NCI-H69 (cell line): Measurements from ENCODE around the gene CTNNA1.
"Not testable (repeated sequence)": the region's sequence is repeated elsewhere in the genome, so short reads cannot be mapped to it uniquely, and the experiment has no call there.

Source experiments
- DNase-seq: peaks from one replicate; lab custom pipeline; 2025; lab: John Stamatoyannopoulos, UW

Gene CTNNA1

DNA sequence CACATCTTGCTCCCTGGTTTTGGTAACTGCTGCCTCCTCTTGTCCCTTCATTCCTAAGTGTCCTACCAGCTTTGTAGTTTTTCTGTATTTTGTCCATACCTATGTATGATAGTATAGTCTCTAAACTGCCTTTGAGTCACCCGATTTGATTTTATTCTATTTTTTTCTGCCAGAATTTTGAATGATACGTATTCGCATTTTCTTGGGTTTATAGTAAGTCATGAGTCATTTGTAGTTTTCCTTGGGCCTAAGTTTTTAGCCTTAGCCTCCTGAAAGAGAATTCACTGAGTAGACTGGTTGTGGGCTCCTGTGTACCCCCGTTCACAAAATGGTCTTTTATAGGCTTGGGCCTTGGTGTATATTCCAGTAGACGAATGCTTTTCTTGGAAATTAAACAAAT, 62.3 kb downstream of the CTNNA1 start:
- no peak for DNase-seq

DNA sequence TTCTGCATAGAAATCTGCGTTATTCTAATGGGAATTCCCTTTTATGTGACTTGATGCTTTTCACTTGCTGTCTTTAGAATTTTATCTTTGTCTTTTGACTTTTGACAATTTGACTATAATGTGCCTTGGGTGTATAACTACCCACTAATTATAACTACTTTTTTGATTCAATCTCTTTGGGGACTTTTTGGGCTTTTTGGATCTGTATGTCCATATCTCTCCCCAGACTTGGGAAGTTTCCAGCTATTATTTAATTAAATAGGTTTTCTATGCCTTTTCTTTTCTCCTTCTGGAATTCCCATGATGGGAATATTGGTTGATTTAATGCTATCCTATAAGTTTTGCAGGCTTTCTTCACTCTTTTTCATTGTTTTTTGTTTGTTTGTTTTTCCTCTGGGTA, 64.0 kb downstream of the CTNNA1 start:
- DNase-seq = no peak

DNA sequence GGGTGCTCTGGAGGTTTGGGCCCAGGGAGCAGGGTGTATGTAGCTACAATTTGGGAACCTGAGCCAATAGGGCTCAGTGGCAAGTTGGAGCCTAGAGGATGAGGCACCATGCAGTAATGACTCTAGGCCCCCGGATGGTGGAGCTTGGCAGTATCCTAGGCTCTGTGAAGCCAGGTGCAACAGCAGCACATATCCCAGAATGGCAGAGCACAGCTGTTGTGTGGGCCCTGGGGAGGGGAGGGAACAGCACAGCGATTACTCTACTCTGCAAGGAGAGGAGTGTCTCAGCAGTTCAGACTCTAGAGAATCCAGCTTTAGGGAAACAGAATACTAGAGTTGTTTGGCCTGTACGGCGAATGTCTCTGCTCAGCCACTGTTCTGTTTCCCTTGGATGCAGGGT, 65.9 kb downstream of the CTNNA1 start:
- peak; percentile 61 for DNase-seq

DNA sequence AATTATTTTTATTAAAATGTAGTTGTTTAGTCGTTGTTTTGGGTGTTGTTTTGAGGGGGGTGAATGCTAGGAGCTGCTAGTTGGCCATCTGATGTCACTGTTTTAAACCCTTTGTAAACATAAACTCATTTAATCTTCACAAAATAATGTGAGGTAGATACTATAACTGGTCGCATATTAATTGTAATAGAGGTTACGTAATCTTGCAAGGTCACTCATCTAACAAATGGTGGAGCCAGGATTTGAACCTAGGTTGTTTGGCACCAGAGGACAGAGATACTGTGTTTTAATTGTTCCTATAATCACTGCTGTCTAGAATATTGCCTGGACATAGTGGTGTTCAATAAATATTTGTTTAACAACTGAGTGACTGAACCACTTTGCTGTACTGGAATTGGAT, 67.5 kb downstream of the CTNNA1 start:
- no peak for DNase-seq

DNA sequence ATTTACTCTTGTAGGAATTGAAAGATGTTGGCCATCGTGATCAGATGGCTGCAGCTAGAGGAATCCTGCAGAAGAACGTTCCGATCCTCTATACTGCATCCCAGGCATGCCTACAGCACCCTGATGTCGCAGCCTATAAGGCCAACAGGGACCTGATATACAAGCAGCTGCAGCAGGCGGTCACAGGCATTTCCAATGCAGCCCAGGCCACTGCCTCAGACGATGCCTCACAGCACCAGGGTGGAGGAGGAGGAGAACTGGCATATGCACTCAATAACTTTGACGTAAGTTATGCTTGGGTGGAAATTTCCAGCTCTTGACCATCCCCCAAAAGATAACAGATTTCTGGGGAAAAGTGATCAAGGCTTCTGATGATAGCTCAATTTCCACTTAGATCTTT, 71.3 kb downstream of the CTNNA1 start:
- DNase-seq = no peak

DNA sequence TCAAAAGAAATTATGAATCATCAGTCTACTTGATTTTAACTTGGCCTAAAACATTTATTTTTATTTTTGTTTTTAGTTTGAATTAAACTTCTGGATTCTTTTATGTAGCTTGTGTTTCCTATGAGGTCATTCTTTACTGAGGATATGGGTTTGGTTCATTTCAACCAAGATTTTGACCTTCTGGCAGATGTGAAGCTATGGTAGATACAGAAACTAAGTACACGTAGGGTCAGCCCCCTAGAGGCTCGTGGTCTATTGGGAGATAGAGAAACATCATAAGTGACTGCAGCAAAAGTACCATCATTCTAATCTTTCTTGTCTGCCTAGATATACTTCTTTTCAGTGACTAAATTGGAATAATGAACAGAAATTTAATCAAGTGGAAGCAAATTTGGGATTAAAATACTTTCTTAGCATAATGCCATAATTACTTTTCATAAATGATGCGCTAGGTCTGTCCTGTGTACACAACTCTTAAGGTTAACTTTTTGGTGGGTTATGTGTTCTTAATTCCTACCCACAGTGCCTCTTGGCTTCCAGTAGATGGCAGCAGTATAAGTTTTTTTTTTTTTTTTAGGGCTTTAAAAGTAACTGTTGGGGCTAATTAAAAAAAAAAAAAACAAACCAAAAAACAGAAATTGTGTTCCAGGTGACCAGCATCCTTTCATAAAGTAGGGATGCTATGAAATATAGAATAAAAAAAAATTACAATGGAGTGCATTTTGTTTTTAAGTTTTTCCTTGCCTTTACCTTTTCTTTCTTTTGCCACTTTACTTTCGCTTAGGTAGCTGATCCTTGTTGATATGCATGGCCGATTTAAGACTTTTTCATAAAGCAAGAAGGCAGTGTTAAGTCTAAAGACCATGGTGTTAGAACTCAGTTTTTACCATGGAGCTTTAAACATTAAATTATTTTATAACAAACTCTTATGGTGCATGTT, 72.0 kb downstream of the CTNNA1 start:
- peak; percentile 60 for DNase-seq

DNA sequence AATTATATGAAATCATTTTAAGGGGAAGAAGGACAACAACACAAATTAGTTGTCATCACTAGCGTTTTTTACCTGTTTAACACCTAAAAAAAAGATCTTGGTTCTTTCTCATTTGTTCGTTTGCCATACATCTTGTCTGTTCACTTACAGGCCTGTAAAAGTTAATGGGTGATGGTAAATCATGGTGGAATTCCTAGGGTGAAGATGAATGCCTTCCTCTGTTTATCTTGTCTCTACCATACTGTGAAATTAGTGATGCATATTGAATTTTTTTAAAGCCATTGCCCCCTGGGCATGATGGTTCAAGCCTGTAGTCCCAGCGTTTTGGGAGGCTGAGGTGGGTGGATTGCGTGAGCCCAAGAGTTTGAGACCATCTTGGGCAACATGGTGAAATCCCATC, 75.3 kb downstream of the CTNNA1 start:
- DNase-seq = peak; percentile 92

DNA sequence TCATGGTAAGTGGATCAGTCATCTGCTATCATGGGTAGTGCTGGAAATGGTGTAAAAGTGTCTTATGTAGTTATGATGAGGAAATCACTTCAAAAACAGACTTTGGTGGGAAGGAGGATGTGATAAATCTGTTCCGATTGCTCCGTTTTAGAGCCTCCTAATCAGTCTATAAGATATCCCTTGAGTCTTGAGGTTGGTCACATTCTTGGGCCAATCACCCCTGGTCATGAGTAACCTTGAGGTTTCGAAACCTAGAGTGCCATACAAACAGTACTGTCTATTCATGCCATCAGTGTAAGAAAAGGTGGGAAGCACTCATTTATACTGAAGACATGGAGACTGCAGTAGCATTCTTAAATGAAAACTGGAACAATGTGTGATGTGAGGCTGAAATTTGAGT, 76.1 kb downstream of the CTNNA1 start:
- no peak for DNase-seq

DNA sequence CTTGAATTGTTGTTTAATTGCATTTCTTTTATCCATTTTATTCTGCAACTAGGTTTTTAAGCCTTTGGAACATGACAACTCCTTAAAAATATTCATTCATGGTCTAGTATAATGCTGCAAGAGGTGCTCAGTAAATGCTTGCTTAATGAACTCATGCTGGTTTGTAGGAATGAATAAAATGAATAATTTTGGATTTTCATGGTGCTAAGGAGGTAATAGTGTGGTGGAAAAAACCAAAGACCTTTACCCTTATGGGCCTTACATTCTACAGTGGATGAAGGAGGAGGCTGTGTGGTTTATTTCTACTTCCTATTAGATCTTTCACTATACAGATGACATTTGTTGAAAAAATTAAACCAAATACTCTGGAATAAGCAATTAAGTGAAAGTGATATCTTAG, 78.5 kb downstream of the CTNNA1 start:
- no peak for DNase-seq

DNA sequence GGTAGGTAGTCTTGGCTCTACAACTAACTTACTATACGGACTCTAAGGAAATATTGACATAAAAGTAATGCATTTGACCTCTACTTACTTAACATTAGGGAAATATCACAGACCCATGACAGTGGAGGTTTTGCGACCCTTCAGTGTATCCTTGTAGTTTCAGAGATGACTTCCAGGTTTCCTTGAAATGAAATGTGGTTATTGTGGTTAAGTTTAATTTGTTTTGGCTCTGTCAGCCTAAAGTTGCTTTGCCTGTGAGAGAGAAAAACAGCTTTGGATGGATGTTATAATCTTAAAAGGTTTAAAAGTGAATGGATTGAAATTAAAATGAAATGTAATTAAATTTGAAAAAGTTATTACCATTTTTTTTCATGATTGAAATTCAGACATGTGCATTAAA, 79.0 kb downstream of the CTNNA1 start:
- DNase-seq = no peak

DNA sequence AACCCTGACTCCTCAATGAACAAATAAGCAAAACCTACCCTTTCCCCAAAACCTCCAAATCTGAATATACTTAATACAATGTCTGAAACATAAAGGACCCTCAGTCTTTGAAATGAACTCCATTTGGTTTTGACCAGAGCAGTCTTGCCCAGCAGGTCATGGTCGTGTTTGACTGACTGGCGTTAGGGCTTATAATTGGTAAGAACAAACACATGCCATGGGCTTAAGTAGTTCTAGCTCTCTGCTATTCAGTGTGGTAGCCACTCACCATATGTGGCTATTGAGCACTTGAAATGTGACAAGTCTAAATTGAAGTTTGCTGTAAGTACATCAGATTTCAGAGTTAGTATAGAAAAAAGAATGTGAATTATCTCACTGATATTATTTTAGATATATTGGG, 79.9 kb downstream of the CTNNA1 start:
- peak; percentile 83 for DNase-seq

DNA sequence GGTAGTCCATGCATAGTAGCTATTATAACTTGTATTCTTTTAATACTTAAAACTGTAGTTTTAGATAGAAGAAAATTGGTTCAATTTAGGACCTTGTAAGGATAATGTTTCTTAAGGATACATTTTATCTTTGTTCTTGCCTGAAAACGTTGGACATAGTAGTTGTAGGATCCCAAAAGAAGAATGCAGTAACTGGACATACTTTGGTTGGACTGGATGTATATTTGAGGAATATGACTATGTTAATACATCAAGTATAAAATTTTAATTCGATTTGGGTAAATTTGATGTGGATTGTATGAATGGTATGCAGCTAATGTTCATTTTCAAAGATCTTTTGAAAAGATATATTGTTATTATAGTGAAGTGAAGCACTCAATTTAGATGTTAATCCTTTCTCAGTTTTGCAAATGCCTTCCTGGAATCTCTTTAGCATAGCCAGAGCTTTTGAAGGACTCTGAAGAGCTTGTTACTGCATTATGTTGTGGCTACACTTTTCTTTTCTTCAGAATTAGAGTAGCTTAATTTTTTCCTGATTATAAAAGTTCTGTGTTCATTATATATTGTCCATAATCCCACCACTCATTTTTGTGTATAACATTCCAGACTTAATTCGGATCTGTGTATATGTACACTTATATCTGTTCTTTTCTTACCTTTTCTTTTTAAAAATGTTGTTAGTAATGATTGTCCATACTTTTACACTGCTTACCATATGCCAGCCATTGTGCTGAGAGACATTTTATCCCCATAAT, 80.7 kb downstream of the CTNNA1 start:
- no peak for DNase-seq

DNA sequence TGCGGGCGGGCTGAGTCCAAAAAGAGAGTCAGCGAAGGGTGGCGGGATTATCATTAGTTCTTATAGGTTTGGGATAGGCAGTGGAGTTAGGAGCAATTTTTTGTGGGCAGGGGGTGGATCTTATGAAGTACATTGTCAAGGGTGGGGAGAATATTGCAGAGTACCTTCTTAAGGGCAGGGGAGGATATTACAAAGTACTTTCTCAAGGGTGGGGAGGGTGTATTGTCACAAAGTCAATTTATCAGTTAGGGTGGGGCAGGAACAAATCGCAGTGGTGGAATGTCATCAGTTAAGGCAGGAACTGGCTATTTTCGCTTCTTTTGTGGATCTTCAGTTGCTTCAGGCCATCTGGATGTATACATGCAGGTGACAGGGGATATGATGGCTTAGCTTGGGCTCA, 81.6 kb downstream of the CTNNA1 start:
- DNase-seq = not testable (repeated sequence)

DNA sequence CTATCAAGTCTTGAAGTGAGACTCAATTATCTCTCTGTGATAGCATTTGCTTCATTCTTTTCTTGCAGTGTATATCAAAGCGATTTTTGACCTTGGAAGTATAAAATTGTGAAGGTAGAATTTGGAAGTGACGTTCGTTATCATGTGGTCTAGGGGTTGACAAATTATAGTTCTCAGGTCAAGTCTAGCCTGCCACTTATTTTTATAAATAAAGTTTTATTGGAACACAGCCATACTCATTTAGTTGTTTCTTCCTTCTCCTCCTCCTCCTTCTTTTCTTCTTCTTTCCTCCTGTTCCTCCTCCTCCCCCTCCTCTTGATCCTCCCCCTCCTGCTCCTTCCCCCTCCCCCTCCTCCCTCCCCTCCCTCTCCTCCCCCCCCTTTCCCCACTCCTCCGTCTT, 83.9 kb downstream of the CTNNA1 start:
- DNase-seq = no peak

DNA sequence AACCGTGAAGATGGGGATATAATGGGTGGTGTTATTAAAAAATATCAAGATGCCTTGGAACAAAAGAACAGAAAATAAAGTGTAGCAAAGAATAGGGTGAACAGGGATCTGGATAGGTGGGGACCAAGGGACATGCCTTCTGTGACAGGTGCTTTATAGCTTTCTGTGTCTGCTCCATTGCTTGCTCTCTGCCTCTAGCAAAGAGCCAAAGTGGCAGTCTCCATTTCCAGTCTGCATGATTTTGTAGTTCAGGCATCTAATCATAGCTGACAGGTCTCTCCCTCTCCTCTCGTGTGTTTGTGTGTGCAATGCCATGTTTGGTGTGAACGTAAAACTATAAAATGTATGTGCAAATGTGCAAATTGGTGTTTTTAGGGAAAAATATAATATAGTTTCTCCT, 86.9 kb downstream of the CTNNA1 start:
- no peak for DNase-seq

DNA sequence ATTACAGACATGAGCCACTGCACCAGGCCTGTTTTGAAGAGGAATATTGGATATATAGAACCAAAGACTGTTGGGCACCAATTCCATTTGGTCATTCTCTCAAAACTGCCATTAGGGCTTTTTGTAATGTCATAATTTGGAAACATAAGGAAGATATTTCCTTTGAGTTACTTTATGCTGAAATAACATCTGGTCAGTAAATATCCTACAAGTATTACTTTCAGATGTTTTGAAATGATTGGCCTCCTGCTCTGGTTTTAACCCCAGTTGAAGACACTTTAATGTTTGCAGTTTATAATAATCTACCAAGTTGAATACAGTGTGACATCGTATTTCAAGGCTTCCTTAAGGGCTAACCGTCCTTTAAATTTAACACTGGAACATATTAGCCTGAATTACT, 88.3 kb downstream of the CTNNA1 start:
- DNase-seq = no peak

DNA sequence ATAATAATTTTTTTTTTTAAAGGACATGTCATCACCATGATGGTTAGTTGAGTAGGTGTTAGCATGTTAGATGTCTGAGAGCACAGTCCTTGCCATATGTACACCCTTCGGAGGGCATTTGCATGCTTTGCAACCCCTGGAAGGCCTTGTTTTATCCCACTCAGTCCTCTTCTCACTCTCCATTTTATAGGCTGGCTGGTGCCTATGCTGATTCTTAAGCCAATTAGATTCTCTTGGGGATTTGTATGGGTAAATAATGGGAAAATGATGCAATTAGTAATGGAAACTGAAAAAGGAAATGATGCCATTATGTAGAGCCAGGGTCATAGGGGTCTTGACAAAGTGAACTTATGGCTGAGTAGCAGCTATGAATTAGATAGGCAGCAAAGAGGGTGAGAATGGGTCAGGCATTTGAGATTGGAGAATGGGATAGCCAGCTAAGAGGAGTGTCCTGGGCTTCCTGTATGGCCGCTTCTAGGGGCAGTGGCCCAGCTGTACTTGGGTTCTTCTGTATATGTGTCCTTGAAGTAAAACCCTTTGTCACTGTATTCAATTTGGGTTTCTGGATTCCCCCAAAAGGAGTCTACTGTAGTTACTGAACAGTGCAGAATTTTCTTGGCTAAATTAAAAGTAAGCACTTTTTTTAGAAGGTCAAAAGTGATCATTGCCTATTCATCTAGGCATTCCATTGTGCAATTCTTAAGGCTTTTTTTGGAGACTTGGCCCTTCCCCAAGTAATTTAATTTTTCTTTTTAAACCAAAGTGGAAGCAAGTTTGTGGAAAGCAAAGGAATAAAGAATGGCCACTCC, 90.3 kb downstream of the CTNNA1 start:
- DNase-seq = peak; percentile 53

DNA sequence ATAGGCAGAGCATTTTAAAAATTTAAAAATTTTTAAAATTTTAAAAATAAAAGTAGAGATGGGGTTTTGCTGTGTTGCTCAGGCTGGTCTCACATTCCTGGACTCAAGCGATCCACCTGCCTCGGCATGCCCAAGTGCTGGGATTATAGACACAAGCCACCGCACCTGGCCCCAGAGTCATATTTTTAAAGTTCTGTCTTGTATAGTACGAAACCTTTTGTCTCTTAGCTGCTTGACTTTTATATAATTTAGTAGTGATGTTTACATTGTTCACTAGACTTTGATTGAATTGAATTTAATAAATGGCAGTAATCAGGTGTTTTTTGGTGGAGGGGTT, 90.9 kb downstream of the CTNNA1 start:
- no peak for DNase-seq

DNA sequence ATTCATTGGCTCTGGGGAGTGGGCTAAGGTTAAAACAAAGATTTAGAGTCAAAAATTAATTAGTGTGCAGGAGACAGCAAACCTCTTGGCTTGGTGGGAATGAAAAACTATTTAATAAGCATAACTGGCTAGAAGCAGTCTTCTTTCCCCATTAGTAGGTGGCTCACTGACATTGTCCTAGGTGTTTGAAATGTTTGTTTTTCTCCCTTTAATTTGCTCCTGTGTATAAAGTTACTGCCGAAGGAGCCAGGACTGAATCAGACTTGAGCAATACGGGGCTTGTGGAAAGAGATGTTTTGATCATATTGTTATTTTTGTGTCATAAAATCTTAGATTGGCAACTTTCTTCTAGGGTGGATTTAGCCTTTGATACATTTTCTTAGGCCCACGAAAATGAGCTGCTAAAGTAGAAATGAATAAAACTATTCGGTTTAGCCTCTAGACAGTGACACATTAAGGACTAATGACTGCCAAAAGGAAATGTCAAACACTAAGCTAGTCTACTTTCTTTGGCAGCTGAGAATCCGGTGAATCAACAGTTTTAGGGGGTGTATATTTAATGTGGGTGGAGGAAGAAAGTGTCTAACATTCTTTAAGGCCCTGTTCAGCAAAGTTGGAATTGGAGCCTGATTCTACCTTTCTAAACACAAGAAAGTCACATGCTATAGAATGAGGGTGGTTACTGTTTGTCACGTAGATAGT, 91.7 kb downstream of the CTNNA1 start:
- DNase-seq = peak; percentile 58

DNA sequence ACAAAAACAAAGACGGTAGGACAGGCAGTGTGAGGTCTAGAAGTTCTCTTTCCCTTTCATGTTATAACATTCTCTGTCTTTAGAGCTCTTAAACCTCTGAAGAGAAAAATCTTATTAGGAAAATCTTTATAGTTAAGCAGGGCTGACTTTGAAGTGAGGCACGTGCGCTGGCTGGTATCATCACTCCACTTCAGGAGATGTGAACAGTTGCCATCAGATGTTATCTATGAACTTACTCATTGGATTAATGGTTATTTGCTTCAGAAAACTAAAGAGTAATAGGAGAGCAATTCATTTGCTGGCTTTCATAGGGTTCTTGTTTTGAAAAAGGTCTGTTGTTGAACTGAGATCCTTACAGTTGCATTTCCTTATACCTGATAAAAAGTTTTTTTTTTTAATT, 96.2 kb downstream of the CTNNA1 start:
- DNase-seq = no peak

DNA sequence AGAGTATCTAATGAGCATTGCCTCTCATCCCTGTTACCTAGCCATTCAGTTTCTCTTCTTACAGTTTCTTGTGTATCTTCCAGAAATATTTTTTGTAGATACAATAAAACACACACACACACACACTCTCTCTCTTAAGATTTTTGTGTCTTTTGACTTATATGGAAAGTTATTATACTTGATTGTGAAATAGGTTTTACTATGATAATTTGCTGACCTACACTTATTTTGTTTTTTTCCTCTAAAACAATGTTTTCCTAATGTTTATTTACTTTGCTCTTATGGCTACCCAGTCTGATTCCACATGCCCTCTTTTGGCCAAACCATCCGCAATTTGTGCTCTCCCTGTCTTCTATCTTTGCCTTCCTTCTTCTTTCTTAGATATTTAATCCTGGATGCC, 96.7 kb downstream of the CTNNA1 start:
- DNase-seq = no peak

DNA sequence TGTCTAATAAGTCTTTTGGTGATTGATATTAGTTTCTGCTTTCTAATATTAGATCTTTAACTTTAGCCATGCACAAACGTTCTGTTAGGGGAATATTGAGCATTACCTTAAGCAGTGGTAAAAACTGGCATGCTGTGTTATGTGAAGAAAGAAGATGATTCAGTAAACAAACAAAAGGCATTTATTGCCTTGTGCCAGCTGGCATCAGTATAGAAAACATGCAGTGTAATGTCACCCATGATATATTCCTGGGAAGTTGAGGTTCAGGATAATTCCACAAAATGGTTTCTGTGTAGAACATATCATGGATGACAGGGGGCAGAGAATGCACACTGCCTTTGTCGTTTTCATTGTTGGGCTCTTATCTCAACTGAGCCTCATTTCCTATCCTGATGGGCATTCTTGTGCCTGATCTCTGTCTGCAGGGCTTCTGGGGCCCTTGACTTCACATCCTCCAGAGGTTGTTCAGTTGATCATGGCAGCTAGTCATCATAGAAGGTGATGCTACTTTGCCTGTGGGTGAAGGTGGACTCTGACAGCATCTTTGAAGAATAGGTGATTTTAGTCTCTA, 97.7 kb downstream of the CTNNA1 start:
- no peak for DNase-seq
